K562 (cell line): ENCODE measurements around the gene QRFP. TPM values are rescaled to one million over a fixed set of nuclear protein-coding genes. Genes with fewer than 3 reads are reported as not detected.

Experiments
- ATAC-seq: fragments of 200-7000 bp; cut with Tn5 transposase; 3 replicates; pipeline ENCODE4 v1.9.1; 2020; ENCODE audit warnings: moderate library complexity
- BruUV-seq: library from RNA; stranded (reverse); fragments of 400-500 nt; replicated peaks from 2 replicates; lab custom pipeline; 2021; lab: Mats Ljungman, UMichigan
- CTCF ChIA-PET: fragments of 300-600 bp; formaldehyde crosslinking; extraction: SDS; loops from one replicate; lab custom pipeline; 2021; ENCODE audit warnings: low intra/inter-chr PET ratio; lab: Yijun Ruan, JAX
- POLR2A ChIA-PET: fragments of 300-600, 350-650 bp; sonication (Branson Sonifier 250); formaldehyde crosslinking; extraction: SDS; loops from one replicate; lab custom pipeline; 2021; ENCODE audit warnings: antibody characterized with exemption, inconsistent platforms; lab: Yijun Ruan, JAX
- DNase-seq, 4 experiments: peaks; one replicate each; pipeline versions ENCODE4 v3.0.0 to v3.0.0-alpha.2; 2011 to 2018; ENCODE audit warnings: low spot score in 3 of 4, mixed read lengths in 3 of 4; ENCODE audit errors: extremely low read depth in 1 of 4
- FAIRE-seq: peaks from 2 replicates; lab custom pipeline; 2011; peaks lifted over from hg19 to GRCh38; lab: Jason Lieb, UNC
- H2AFZ ChIP-seq: 2 replicates; pipeline ENCODE4 v1.6.0; 2011; ENCODE audit warnings: low read depth, low read length, control low read depth, inconsistent platforms
- H3K27ac ChIP-seq: fragments of 200-600 bp; 3 replicates; pipeline ENCODE4 v1.8.0; 2011; ENCODE audit warnings: low read depth, mild to moderate bottlenecking, control low read depth, inconsistent platforms, low read length, moderate library complexity, mixed read lengths; ENCODE audit errors: extremely low read depth
- H3K27me3 ChIP-seq, 2 experiments: fragments of 300-600 bp in 1 of 2; 2 replicates in 1 of 2; 3 replicates in 1 of 2; pipeline versions ENCODE4 v1.6.0 to v1.8.0; 2011; ENCODE audit warnings: inconsistent platforms in 2 of 2, low read length in 2 of 2, mild to moderate bottlenecking in 1 of 2, mixed read lengths in 1 of 2, moderate library complexity in 1 of 2; ENCODE audit not compliant: control insufficient read depth in 2 of 2, insufficient read depth in 2 of 2
- H3K36me3 ChIP-seq: fragments of 300-600 bp; 3 replicates; pipeline ENCODE4 v1.8.0; 2011; ENCODE audit warnings: mild to moderate bottlenecking, low read length, inconsistent platforms; ENCODE audit not compliant: control insufficient read depth, insufficient read depth
- H3K4me1 ChIP-seq, 2 experiments: fragments of 200-600 bp in 1 of 2; replicated peaks in 1 of 2; 2 replicates in 1 of 2; 3 replicates in 1 of 2; pipeline versions ENCODE4 v1.5.1 to v1.8.0; 2011; ENCODE audit warnings: inconsistent platforms in 2 of 2, low read length in 2 of 2, mild to moderate bottlenecking in 1 of 2, mixed read lengths in 1 of 2, moderate library complexity in 1 of 2; ENCODE audit not compliant: control insufficient read depth in 2 of 2, insufficient read depth in 2 of 2
- H3K4me2 ChIP-seq: 2 replicates; pipeline ENCODE4 v1.6.1; 2011; ENCODE audit warnings: low read length, control low read depth, inconsistent platforms, mixed read lengths; ENCODE audit not compliant: insufficient read depth
- H3K4me3 ChIP-seq: fragments of 200-600 bp; sonication (generic), shearing (Covaris generic); 2 replicates; pipeline ENCODE4 v1.5.1; 2016; ENCODE audit warnings: control low read depth, inconsistent platforms
- H3K79me2 ChIP-seq: fragments of 200-600 bp; 3 replicates; pipeline ENCODE4 v1.8.0; 2011; ENCODE audit warnings: low read length, inconsistent platforms; ENCODE audit not compliant: control insufficient read depth, insufficient read depth
- H3K9ac ChIP-seq, 2 experiments: 2 replicates each; pipeline versions ENCODE4 v1.6.0 to v1.6.1; 2011; ENCODE audit warnings: low read depth in 2 of 2, low read length in 2 of 2, control low read depth in 1 of 2, inconsistent platforms in 1 of 2, mild to moderate bottlenecking in 1 of 2, mixed read lengths in 1 of 2; ENCODE audit not compliant: insufficient read depth in 1 of 2
- H3K9me1 ChIP-seq: one replicate; pipeline ENCODE4 v1.6.0; 2011; ENCODE audit warnings: inconsistent platforms, mild to moderate bottlenecking, low read length, moderate library complexity; ENCODE audit not compliant: control insufficient read depth, insufficient read depth
- H3K9me3 ChIP-seq: replicated peaks from 2 replicates; pipeline ENCODE4 v1.5.1; 2011; ENCODE audit warnings: low read depth, low read length, inconsistent platforms; ENCODE audit not compliant: control insufficient read depth, insufficient read depth
- H4K20me1 ChIP-seq: replicated peaks from 2 replicates; pipeline ENCODE4 v1.6.1; 2011; ENCODE audit warnings: low read length, inconsistent platforms, mixed read lengths; ENCODE audit not compliant: control insufficient read depth, insufficient read depth
- ZNF354B ChIP-seq: fragments of 250-450 bp; sonication (Bioruptor Pico); IDR thresholded peaks from 2 replicates; pipeline ENCODE4 v1.4.0; 2020
- WGBS: fragments of 100-300 bp; shearing (Covaris generic); methylation state at CpG from one replicate; pipeline ENCODE4 v1.1.6; 2016; ENCODE audit warnings: low coverage, mixed read lengths; ENCODE audit not compliant: insufficient coverage; ENCODE audit errors: missing lambda C conversion rate; 5-methylcytosine and 5-hydroxymethylcytosine counted together
- in situ Hi-C: fragments of 300-500 bp; cut with MboI; formaldehyde crosslinking; loops from 4 replicates; pipeline ENCODE4 v1.15.0; 2018; ENCODE audit warnings: inconsistent platforms, mixed read lengths
- intact Hi-C: fragments of 100-400 bp; cut with micrococcal nuclease; formaldehyde crosslinking; loops from 2 replicates; pipeline ENCODE4 v1.14.2; 2022
- polyA plus RNA-seq, 8 experiments: library from polyadenylated mRNA; depleted of rRNA in 4 of 8; stranded (reverse) in 5 of 8; unstranded in 3 of 8; fragments of >200 nt; fragmentation: Nextera tagmentation in 2 of 8; fragmentation: Illumina TruSeq in 1 of 8; extraction: Ambion mirVana in 2 of 8; extraction: Trizol in 1 of 8; gene quantifications; 2 replicates each; pipeline versions ENCODE4 v1.2.1 to v1.2.3, GENCODE V29; 2011 to 2014; ENCODE audit warnings: inconsistent platforms in 1 of 8, missing spikeins in 1 of 8
- total RNA-seq, 7 experiments: library from RNA; depleted of rRNA in 6 of 7; stranded (reverse); fragments of >200 nt in 6 of 7; fragmentation: Illumina TruSeq in 2 of 7; extraction: Trizol in 2 of 7; gene quantifications; 2 replicates each; pipeline versions ENCODE4 v1.2.1 to v1.2.3, GENCODE V29; 2011 to 2021; ENCODE audit warnings: low replicate concordance in 1 of 7
- TF ChIP-seq, protein P1 (sequence below): sonication (generic); formaldehyde crosslinking; IDR thresholded peaks from 2 replicates; pipeline ENCODE4 v1.8.1; 2023; ENCODE audit warnings: mild to moderate bottlenecking, missing genetic modification reagents

QRFP gene
- total and polyA plus RNA-seq, 9 of the 15 experiments (the other 6 are each of a cell fraction or from before 2014, with no cell fraction given), result not detected

DNA sequence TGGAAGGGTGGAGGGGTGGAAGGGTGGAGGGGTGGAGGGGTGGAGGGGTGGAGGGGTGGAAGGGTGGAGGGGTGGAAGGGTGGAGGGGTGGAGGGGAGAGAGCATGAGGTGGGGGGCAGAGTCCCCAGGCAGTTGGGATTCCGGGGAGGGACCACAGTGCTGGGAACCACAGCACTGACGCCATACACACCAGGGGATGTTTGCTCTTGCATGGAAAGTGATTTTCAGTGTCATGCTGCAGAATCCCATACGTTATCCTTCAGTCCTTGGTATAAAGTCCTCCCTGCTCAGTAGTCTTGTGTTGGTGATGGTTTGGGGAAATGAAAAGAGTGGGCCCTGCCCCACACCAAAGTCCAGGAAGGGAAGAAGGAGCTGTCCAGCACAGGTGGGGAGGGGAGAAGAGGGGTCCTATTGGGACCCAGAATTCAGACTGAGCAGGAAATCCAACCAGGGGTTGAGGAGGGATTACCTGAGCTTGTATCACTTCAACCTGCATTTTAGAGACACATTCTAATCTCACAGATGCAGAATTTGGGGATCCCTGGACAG lies 48.0 kb upstream of the QRFP start:
- no peak overlapping the region for H3K4me3 ChIP-seq
- no peaks in the 10 kb centered on the region for H3K36me3 ChIP-seq
- in situ Hi-C loops, result no loop called here
- H4K20me1 ChIP-seq, result peaks cover 56% of the 10 kb centered on the region
- FAIRE-seq (no peak), ATAC-seq (no peak)
- H3K4me2 ChIP-seq, result no peak overlapping the region
- 4% methylated on average over 3 of the region's 3 CpGs for WGBS
- peaks cover 6 to 21% of the 10 kb centered on the region in 2 experiments; a peak in 4 of 5 replicates for H3K4me1 ChIP-seq
- TF ChIP-seq ZNF354B (CRISPR knock-in tag), result no peak
- TF ChIP-seq, protein P1, sequence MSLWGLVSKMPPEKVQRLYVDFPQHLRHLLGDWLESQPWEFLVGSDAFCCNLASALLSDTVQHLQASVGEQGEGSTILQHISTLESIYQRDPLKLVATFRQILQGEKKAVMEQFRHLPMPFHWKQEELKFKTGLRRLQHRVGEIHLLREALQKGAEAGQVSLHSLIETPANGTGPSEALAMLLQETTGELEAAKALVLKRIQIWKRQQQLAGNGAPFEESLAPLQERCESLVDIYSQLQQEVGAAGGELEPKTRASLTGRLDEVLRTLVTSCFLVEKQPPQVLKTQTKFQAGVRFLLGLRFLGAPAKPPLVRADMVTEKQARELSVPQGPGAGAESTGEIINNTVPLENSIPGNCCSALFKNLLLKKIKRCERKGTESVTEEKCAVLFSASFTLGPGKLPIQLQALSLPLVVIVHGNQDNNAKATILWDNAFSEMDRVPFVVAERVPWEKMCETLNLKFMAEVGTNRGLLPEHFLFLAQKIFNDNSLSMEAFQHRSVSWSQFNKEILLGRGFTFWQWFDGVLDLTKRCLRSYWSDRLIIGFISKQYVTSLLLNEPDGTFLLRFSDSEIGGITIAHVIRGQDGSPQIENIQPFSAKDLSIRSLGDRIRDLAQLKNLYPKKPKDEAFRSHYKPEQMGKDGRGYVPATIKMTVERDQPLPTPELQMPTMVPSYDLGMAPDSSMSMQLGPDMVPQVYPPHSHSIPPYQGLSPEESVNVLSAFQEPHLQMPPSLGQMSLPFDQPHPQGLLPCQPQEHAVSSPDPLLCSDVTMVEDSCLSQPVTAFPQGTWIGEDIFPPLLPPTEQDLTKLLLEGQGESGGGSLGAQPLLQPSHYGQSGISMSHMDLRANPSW (CRISPR knock-in tag), result 0 out of 2 replicates have a peak, but pooled peaks have one; percentile 50
- TF ChIP-seq, all 486 proteins: peak for 1
- no peak overlapping the region for H3K27ac ChIP-seq
- no peak overlapping the region for H2AFZ ChIP-seq
- H3K9me1 ChIP-seq, result peaks cover 8% of the 10 kb centered on the region
- no TSS peak for BruUV-seq
- DNase-seq, result peak in 2 of 4 experiments; percentile 32 to 63
- H3K9me3 ChIP-seq, result peaks cover 2% of the 10 kb centered on the region
- H3K9ac ChIP-seq, result no peak overlapping the region
- peaks cover 43 to 82% of the 10 kb centered on the region in 2 experiments for H3K27me3 ChIP-seq
- H3K79me2 ChIP-seq, result no peaks in the 10 kb centered on the region
- ChIA-PET POLR2A (interaction anchor here (0.9 to 7.4 kb wide), 12 partner anchors 9 to 66 kb away, joined by 3 to 93 read pairs (median 4); no protein-coding TSS in a partner anchor), CTCF (interaction anchor here (0.6 kb wide), 1 partner anchor 125 kb away, joined by 4 read pairs; no protein-coding TSS in a partner anchor)
- intact Hi-C loops, result no loop called here
